K562 (cell line): ENCODE data around the gene PHLPP2. TPM values are rescaled to one million over a fixed set of nuclear protein-coding genes. Genes with fewer than 3 reads are reported as not detected.

Experiments used
- ATAC-seq: fragments of 200-7000 bp; cut with Tn5 transposase; 3 replicates; pipeline ENCODE4 v1.9.1; 2020; ENCODE audit warnings: moderate library complexity
- BruUV-seq: library from RNA; stranded (reverse); fragments of 400-500 nt; replicated peaks from 2 replicates; lab custom pipeline; 2021; lab: Mats Ljungman, UMichigan
- CTCF ChIA-PET: fragments of 300-600 bp; formaldehyde crosslinking; extraction: SDS; loops from one replicate; lab custom pipeline; 2021; ENCODE audit warnings: low intra/inter-chr PET ratio; lab: Yijun Ruan, JAX
- POLR2A ChIA-PET: fragments of 300-600, 350-650 bp; sonication (Branson Sonifier 250); formaldehyde crosslinking; extraction: SDS; loops from one replicate; lab custom pipeline; 2021; ENCODE audit warnings: antibody characterized with exemption, inconsistent platforms; lab: Yijun Ruan, JAX
- DNase-seq, 4 experiments: peaks; one replicate each; pipeline versions ENCODE4 v3.0.0 to v3.0.0-alpha.2; 2011 to 2018; ENCODE audit warnings: low spot score in 3 of 4, mixed read lengths in 3 of 4; ENCODE audit errors: extremely low read depth in 1 of 4
- FAIRE-seq: peaks from 2 replicates; lab custom pipeline; 2011; peaks lifted over from hg19 to GRCh38; lab: Jason Lieb, UNC
- H2AFZ ChIP-seq: 2 replicates; pipeline ENCODE4 v1.6.0; 2011; ENCODE audit warnings: low read depth, low read length, control low read depth, inconsistent platforms
- H3K27ac ChIP-seq: fragments of 200-600 bp; 3 replicates; pipeline ENCODE4 v1.8.0; 2011; ENCODE audit warnings: low read depth, mild to moderate bottlenecking, control low read depth, inconsistent platforms, low read length, moderate library complexity, mixed read lengths; ENCODE audit errors: extremely low read depth
- H3K27me3 ChIP-seq, 2 experiments: fragments of 300-600 bp in 1 of 2; 2 replicates in 1 of 2; 3 replicates in 1 of 2; pipeline versions ENCODE4 v1.6.0 to v1.8.0; 2011; ENCODE audit warnings: inconsistent platforms in 2 of 2, low read length in 2 of 2, mild to moderate bottlenecking in 1 of 2, mixed read lengths in 1 of 2, moderate library complexity in 1 of 2; ENCODE audit not compliant: control insufficient read depth in 2 of 2, insufficient read depth in 2 of 2
- H3K36me3 ChIP-seq: fragments of 300-600 bp; 3 replicates; pipeline ENCODE4 v1.8.0; 2011; ENCODE audit warnings: mild to moderate bottlenecking, low read length, inconsistent platforms; ENCODE audit not compliant: control insufficient read depth, insufficient read depth
- H3K4me1 ChIP-seq, 2 experiments: fragments of 200-600 bp in 1 of 2; replicated peaks in 1 of 2; 2 replicates in 1 of 2; 3 replicates in 1 of 2; pipeline versions ENCODE4 v1.5.1 to v1.8.0; 2011; ENCODE audit warnings: inconsistent platforms in 2 of 2, low read length in 2 of 2, mild to moderate bottlenecking in 1 of 2, mixed read lengths in 1 of 2, moderate library complexity in 1 of 2; ENCODE audit not compliant: control insufficient read depth in 2 of 2, insufficient read depth in 2 of 2
- H3K4me2 ChIP-seq: 2 replicates; pipeline ENCODE4 v1.6.1; 2011; ENCODE audit warnings: low read length, control low read depth, inconsistent platforms, mixed read lengths; ENCODE audit not compliant: insufficient read depth
- H3K4me3 ChIP-seq: fragments of 200-600 bp; sonication (generic), shearing (Covaris generic); 2 replicates; pipeline ENCODE4 v1.5.1; 2016; ENCODE audit warnings: control low read depth, inconsistent platforms
- H3K79me2 ChIP-seq: fragments of 200-600 bp; 3 replicates; pipeline ENCODE4 v1.8.0; 2011; ENCODE audit warnings: low read length, inconsistent platforms; ENCODE audit not compliant: control insufficient read depth, insufficient read depth
- H3K9ac ChIP-seq, 2 experiments: 2 replicates each; pipeline versions ENCODE4 v1.6.0 to v1.6.1; 2011; ENCODE audit warnings: low read depth in 2 of 2, low read length in 2 of 2, control low read depth in 1 of 2, inconsistent platforms in 1 of 2, mild to moderate bottlenecking in 1 of 2, mixed read lengths in 1 of 2; ENCODE audit not compliant: insufficient read depth in 1 of 2
- H3K9me1 ChIP-seq: one replicate; pipeline ENCODE4 v1.6.0; 2011; ENCODE audit warnings: inconsistent platforms, mild to moderate bottlenecking, low read length, moderate library complexity; ENCODE audit not compliant: control insufficient read depth, insufficient read depth
- H3K9me3 ChIP-seq: replicated peaks from 2 replicates; pipeline ENCODE4 v1.5.1; 2011; ENCODE audit warnings: low read depth, low read length, inconsistent platforms; ENCODE audit not compliant: control insufficient read depth, insufficient read depth
- H4K20me1 ChIP-seq: replicated peaks from 2 replicates; pipeline ENCODE4 v1.6.1; 2011; ENCODE audit warnings: low read length, inconsistent platforms, mixed read lengths; ENCODE audit not compliant: control insufficient read depth, insufficient read depth
- FOXK2 ChIP-seq, 2 experiments: fragments of 450-650 bp; IDR thresholded peaks in 1 of 2; conservative IDR thresholded peaks in 1 of 2; 2 replicates each; pipeline ENCODE4 v1.6.1; 2016; ENCODE audit warnings: low read depth in 2 of 2, mild to moderate bottlenecking in 1 of 2
- TGIF2 ChIP-seq: sonication (generic); formaldehyde crosslinking; IDR thresholded peaks from 2 replicates; pipeline ENCODE4 v1.8.1; 2022; ENCODE audit warnings: mild to moderate bottlenecking, missing genetic modification reagents, moderate library complexity
- ZNF121 ChIP-seq: sonication (generic); formaldehyde crosslinking; conservative IDR thresholded peaks from 2 replicates; pipeline ENCODE4 v1.8.0; 2022; ENCODE audit warnings: missing genetic modification reagents
- in situ Hi-C: fragments of 300-500 bp; cut with MboI; formaldehyde crosslinking; loops from 4 replicates; pipeline ENCODE4 v1.15.0; 2018; ENCODE audit warnings: inconsistent platforms, mixed read lengths
- intact Hi-C: fragments of 100-400 bp; cut with micrococcal nuclease; formaldehyde crosslinking; loops from 2 replicates; pipeline ENCODE4 v1.14.2; 2022
- polyA plus RNA-seq, 8 experiments: library from polyadenylated mRNA; depleted of rRNA in 4 of 8; stranded (reverse) in 5 of 8; unstranded in 3 of 8; fragments of >200 nt; fragmentation: Nextera tagmentation in 2 of 8; fragmentation: Illumina TruSeq in 1 of 8; extraction: Ambion mirVana in 2 of 8; extraction: Trizol in 1 of 8; gene quantifications; 2 replicates each; pipeline versions ENCODE4 v1.2.1 to v1.2.3, GENCODE V29; 2011 to 2014; ENCODE audit warnings: inconsistent platforms in 1 of 8, missing spikeins in 1 of 8
- total RNA-seq, 7 experiments: library from RNA; depleted of rRNA in 6 of 7; stranded (reverse); fragments of >200 nt in 6 of 7; fragmentation: Illumina TruSeq in 2 of 7; extraction: Trizol in 2 of 7; gene quantifications; 2 replicates each; pipeline versions ENCODE4 v1.2.1 to v1.2.3, GENCODE V29; 2011 to 2021; ENCODE audit warnings: low replicate concordance in 1 of 7
- TF ChIP-seq, protein P1 (sequence below): fragments of 250-450 bp; sonication (Bioruptor Pico); IDR thresholded peaks from 2 replicates; pipeline ENCODE4 v1.8.0; 2021; ENCODE audit warnings: moderate library complexity, mild to moderate bottlenecking, inconsistent platforms
- TF ChIP-seq, protein P2 (sequence below): fragments of 450-650 bp; formaldehyde crosslinking; IDR thresholded peaks from 2 replicates; pipeline ENCODE4 v1.4.0; 2020; ENCODE audit warnings: mild to moderate bottlenecking, moderate library complexity

Gene PHLPP2
- total and polyA plus RNA-seq, 9 of the 15 experiments (the other 6 are each of a cell fraction or from before 2014, with no cell fraction given) = 0.60 to 7.1 (median 2.6) TPM

DNA sequence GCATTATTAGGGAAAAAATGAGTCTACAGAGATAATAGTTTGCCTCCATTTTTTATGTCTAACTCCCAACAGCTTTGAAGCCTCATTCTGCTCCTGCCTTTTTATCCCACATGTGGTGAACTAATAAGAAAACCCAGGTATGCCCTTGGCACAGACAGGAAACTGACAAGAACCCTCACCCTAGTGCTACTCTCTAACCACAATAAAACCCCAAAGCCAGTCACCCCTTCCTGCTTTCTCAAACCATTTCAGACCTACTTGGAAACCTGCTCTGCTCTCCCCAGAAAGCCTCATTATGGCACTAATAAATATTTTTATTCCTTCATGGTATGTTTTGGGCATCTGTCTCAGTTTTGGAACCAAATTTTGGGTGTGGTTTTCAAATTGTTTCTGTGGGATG is 102.4 kb downstream of the PHLPP2 start:
- CTCF ChIA-PET = no interaction called here
- no peak overlapping the region for H3K4me3 ChIP-seq
- intact Hi-C loops = no loop called here
- H3K4me2 ChIP-seq = no peak overlapping the region
- DNase-seq = no peak
- H2AFZ ChIP-seq = no peak overlapping the region
- H3K9me1 ChIP-seq = no peaks in the 10 kb centered on the region
- BruUV-seq = no TSS peak
- peaks cover 0 to 20% of the 10 kb centered on the region in 2 experiments; a peak in 3 of 5 replicates for H3K27me3 ChIP-seq
- peaks cover 0 to 14% of the 10 kb centered on the region in 2 experiments; a peak in 2 of 5 replicates for H3K4me1 ChIP-seq
- no peaks in the 10 kb centered on the region for H3K36me3 ChIP-seq
- no peaks in the 10 kb centered on the region for H3K9me3 ChIP-seq
- no peak for FAIRE-seq
- no peaks in the 10 kb centered on the region for H4K20me1 ChIP-seq
- no peak for ATAC-seq
- TF ChIP-seq FOXK2 (conservative IDR thresholded peaks at IDR 0.05 in 1 of 2, IDR thresholded peaks at IDR 0.05 in 1 of 2; ENCODE audit: low read depth in 2 of 2) (no peak), ZNF121 (CRISPR knock-in tag) (no peak), TGIF2 (CRISPR knock-in tag) (no peak)
- TF ChIP-seq, protein P1, sequence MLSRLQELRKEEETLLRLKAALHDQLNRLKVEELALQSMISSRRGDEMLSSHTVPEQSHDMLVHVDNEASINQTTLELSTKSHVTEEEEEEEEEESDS (CRISPR knock-in tag) = no peak
- TF ChIP-seq, protein P2, sequence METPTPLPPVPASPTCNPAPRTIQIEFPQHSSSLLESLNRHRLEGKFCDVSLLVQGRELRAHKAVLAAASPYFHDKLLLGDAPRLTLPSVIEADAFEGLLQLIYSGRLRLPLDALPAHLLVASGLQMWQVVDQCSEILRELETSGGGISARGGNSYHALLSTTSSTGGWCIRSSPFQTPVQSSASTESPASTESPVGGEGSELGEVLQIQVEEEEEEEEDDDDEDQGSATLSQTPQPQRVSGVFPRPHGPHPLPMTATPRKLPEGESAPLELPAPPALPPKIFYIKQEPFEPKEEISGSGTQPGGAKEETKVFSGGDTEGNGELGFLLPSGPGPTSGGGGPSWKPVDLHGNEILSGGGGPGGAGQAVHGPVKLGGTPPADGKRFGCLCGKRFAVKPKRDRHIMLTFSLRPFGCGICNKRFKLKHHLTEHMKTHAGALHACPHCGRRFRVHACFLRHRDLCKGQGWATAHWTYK (CRISPR knock-in tag) = no peak
- no peak overlapping the region for H3K9ac ChIP-seq
- no peaks in the 10 kb centered on the region for H3K79me2 ChIP-seq
- in situ Hi-C loops = no loop called here
- H3K27ac ChIP-seq = no peak overlapping the region
- POLR2A ChIA-PET = no interaction called here
